ENCODE results near the gene PLK3. TPM values are rescaled to one million over a fixed set of nuclear protein-coding genes. Genes with fewer than 3 reads are reported as not detected.

The PLK3 gene
- total RNA-seq, 2 donors from 2014 or later, result 20.8 to 29.7 TPM

- intact Hi-C loops (cut with DNase I), result no loop called here
- no peak for ATAC-seq
- Histone ChIP-seq H3K9me3 (no peaks in the 10 kb centered on the region), H3K4me1 (peaks cover 60% of the 10 kb centered on the region), H3K36me3 (replicated peaks in 1 of 2; ENCODE audit: insufficient read depth in 1 of 2, low read depth in 2 of 2) (no peaks in the 10 kb centered on the region), H3K4me3 (no peak overlapping the region), H3K27me3 (no peaks in the 10 kb centered on the region), H3K27ac (peak overlapping the region in 2 of 4 donors; percentile 3 to 19)
- DNase-seq, result no peak
- TF ChIP-seq CTCF (IDR thresholded peaks at IDR 0.05), result no peak
- WGBS, 2 donors, result 87 to 89% methylated on average over 11 of the region's 13 CpGs
Measured at GRCh38 chr1:44802306-44803061, 2.3 kb downstream of the PLK3 start.

- no peak for DNase-seq
Measured at GRCh38 chr1:44803062-44803311, 2.8 kb downstream of the PLK3 start.

GRCh38 chr1:44803312-44804095, 3.3 kb downstream of the PLK3 start:
- no peak for TF ChIP-seq CTCF (IDR thresholded peaks at IDR 0.05)
- TF ChIP-seq POLR2A (IDR thresholded peaks at IDR 0.05), result no peak
- Histone ChIP-seq H3K4me3 (no peak overlapping the region), H3K27me3 (no peaks in the 10 kb centered on the region), H3K9me3 (no peaks in the 10 kb centered on the region), H3K4me1 (peaks cover 70% of the 10 kb centered on the region), H3K27ac (no peak overlapping the region), H3K36me3 (replicated peaks in 1 of 2; ENCODE audit: insufficient read depth in 1 of 2, low read depth in 2 of 2) (no peaks in the 10 kb centered on the region)
- intact Hi-C loops (cut with DNase I), result no loop called here
- ATAC-seq (no peak), DNase-seq (no peak)
- 90% methylated on average over 13 of the region's 13 CpGs for WGBS, 2 donors

More at GRCh38 chr1:44803062-44803311, 2.8 kb downstream of the PLK3 start:
- H3K27me3 ChIP-seq, result no peaks in the 10 kb centered on the region
- ATAC-seq, result no peak
- TF ChIP-seq POLR2A (IDR thresholded peaks at IDR 0.05) (no peak), CTCF (IDR thresholded peaks at IDR 0.05) (no peak)
- no peaks in the 10 kb centered on the region for H3K36me3 ChIP-seq (replicated peaks in 1 of 2; ENCODE audit: insufficient read depth in 1 of 2, low read depth in 2 of 2)
- intact Hi-C loops (cut with DNase I), result no loop called here
- WGBS, 2 donors, result 86 to 89% methylated on average over 9 of the region's 9 CpGs
- no peaks in the 10 kb centered on the region for H3K9me3 ChIP-seq
- H3K4me3 ChIP-seq, result no peak overlapping the region
- H3K4me1 ChIP-seq, result peaks cover 65% of the 10 kb centered on the region
- H3K27ac ChIP-seq, result peak overlapping the region in 1 of 4 donors; percentile 3

- 87 to 93% methylated on average over 7 to 20 of the region's 20 CpGs for WGBS, 2 donors
- H3K4me1 ChIP-seq, result peaks cover 79% of the 10 kb centered on the region
- no peaks in the 10 kb centered on the region for H3K36me3 ChIP-seq (replicated peaks in 1 of 2; ENCODE audit: insufficient read depth in 1 of 2, low read depth in 2 of 2)
- intact Hi-C loops (cut with DNase I), result no loop called here
- H3K27ac ChIP-seq, result peak overlapping the region; percentile 91 to 99 (median 98)
- no peak overlapping the region for H3K4me3 ChIP-seq
- no peaks in the 10 kb centered on the region for H3K9me3 ChIP-seq
- DNase-seq (no peak), ATAC-seq (no peak)
- TF ChIP-seq CTCF (IDR thresholded peaks at IDR 0.05), result no peak
- TF ChIP-seq POLR2A (IDR thresholded peaks at IDR 0.05), result no peak
- no peaks in the 10 kb centered on the region for H3K27me3 ChIP-seq
Measured at GRCh38 chr1:44805311-44806024, 5.3 kb downstream of the PLK3 start.

Data from body of pancreas (tissue), 4 donors.